ENCODE data around the gene MAML2.

Gene MAML2

DNA sequence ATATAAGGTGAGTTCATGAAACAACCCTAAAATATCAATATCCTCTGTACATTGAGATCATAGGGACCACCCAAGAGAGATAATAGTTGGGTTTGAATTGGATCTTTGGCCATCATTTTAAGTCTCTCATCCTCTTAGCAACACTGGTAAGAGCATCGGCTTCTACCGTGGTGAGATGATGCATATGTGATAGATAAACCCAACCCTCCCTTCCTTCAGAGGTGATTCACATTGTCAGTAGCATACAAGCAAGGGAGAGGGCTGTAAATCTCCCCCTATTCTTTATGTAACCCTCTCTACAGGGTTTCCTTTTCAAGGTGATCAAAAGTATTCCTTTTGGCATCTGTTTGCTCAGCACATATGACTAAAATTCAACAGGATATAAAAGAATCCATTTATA is 316.7 kb downstream of the MAML2 start:
- no peak for DNase-seq

DNA sequence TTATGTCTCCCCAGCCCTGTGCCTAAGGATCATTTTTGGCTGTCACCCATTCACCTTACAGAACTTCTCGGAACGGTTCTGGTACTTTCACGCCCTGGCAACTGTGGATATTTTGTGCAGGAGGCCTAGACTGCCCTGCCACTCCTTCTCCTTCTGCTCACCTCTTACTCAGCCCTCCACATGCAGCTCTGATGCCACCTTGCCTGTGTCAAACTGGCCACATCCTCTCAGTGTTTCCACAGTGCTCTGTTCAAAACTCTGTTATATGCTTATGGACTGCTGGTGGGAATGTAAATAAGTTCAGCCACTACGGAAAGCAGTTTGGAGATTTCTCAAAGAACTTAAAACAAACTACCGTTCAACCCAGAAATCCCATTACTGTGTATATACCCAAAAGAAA is 318.3 kb downstream of the MAML2 start:
- no peak for DNase-seq

GRCh38 chr11:96023275-96023674 is 319.7 kb downstream of the MAML2 start:
- peak; percentile 46 for DNase-seq

DNA sequence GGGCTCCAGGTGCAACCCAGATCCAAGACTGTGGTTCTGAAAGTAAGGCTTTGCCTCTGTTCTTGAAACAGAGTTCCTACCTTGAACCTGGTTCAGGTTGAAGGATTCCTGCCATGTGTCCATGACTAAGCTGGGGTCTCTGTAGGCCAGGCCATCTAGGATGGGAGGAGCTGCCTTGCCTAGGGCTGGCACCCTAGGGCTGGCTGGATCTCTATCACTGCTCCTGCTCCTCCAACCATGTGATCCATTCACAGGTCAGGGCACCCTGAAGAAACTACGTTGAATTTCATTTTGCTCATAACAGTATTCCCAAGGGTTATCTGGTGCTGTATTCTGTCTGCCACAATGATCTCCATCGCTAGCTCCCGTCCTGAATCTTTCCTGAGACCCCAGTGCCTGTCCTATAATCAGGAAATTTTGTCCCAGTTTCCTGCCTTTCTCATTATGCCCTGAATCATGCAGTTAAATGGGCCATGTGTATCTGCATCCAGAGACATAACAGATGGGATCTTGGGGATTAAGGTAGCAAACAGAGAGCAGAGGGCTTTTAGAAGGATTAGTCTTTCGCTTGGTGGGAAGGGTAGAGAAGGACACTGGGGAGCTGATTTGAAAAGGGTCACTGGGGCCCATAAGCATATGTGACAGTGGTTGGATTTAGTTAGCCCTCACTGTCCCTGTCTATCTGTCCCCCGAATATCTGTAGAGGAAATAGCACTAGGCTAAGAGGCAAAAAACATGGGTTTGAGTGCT is 320.9 kb downstream of the MAML2 start:
- DNase-seq: no peak

GRCh38 chr11:96019810-96020747 is 322.9 kb downstream of the MAML2 start:
- DNase-seq: no peak

- DNase-seq: no peak
Measured at GRCh38 chr11:96019281-96019680, 323.7 kb downstream of the MAML2 start.

GRCh38 chr11:96017856-96018255 is 325.1 kb downstream of the MAML2 start:
- no peak for DNase-seq

DNA sequence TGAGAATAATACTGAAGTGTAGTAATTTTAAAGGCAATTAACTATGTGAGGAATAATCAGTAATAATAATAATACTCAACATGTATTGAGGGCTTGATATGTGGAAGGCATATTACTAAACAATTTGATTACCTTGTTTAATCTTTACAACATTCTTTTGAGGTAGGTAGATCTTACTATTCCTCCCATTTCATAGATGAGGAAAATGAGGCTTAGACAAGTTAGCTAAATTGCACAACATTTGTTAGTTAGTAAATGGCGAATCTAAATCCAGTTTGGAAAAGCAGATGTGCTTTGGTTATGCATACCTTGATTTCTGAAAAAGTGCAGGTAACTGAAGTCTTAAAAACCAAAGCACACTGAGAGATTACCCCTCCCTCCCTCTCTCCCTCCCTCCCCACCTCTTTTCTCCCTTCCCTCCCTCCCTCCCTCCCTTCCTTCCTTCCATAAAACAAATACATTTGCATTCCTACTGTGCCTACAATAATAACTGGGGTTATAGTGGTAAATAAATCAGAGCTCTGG is 326.0 kb downstream of the MAML2 start:
- DNase-seq: no peak

DNA sequence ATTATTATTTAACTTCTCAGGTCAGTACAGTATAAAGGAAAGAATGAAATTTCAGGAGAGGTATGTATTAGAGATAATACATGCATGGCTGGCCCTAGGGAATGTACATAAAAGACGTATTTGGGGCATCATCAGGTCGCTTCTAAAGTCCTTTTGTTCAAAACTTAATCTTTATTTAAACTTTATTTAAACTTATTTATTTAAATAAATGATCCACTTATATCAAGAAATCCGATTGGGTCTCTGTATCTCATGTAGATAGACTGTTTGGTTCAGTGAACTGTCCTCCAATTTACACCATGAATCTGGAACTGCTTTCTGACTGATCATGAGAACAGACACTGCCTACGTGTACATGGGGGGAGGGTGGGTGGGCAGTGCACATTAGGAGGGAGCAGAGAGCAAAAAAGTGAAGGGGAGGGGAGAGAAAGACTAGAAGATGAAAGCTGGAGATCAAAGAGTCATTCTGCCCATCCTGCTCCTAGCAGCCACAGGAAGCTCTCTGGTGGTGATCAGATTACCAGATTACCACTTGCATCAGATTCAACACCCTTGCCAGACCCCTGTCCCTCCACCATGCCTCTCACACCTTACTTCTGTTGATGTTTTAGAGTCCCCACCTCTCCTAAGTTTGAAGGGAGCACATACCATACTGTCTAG is 327.0 kb downstream of the MAML2 start:
- DNase-seq: no peak

DNA sequence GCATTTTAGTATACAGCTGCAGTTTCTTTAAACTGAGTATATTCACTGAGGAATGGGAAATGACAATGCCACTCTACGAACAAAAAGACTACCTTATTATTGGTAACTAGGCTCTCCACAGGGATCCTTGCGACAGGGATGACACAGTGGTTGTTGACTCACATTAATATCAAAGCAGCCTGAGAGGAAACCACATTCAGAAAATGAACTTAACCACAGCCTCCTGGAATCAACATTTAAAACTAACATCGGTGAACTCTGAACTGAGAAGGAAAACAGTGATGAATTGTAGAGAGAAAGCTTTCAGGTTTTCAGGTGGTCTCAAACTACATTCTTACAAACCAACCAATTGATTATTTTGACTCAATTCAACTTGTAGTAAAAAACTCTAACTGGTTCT is 328.8 kb downstream of the MAML2 start:
- DNase-seq: no peak

- no peak for DNase-seq
Measured at GRCh38 chr11:96013461-96014213, 329.4 kb downstream of the MAML2 start.

DNA sequence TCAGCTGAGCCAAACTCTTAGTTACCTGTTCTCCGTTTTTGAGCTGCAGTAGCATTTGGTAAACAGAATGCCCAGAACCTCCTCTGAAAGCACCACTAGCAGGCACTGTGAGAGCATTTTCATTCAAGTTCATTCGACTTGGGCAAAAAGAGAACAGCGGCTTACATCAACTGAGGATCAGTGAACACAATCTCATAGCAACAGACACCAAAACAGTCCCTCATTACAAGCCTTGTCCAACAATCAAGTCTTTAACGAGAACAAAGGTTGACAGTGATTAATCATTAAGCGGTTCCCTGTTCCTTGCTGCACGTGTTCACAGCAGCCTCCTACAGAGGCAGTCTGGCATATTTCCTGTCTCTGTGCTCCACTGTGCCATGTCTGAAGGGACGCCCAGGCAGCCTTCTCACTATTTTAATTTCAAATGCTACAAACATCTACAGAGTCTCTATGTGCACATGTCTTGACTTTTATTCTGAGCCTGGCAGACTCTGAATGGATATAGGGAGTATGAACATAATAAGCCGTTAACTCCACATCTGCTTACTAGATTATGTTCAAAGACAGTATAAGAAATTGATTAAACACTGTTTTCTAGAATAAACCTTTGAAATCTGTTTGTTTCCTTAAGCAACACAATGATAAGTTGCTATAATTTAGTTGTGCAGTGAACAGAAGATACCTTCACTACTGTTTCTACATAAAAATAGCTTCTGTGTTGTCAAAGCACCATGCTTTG is 330.7 kb downstream of the MAML2 start:
- DNase-seq: peak; percentile 61

- no peak for DNase-seq
Measured at GRCh38 chr11:96010683-96011082, 332.3 kb downstream of the MAML2 start.

GRCh38 chr11:96008161-96008720 is 334.8 kb downstream of the MAML2 start:
- no peak for DNase-seq

DNA sequence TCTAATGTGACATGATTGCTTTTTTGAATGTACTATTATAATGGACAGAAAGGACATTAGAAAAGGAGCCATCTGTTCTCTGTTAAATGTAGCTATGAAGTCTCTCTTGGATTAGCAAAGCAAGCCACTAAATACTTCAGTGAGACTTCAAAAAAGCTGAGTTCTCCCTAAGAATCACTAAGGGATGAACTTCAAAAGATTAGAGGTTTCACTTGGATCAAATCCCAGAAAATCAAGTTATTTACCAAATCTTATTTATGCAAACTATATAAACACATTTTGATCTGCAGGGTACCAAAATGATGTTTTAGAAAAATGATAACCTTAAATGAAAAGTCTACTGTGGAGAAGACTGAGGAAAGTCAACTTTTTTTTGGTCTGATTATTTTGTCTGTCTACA is 337.0 kb downstream of the MAML2 start:
- DNase-seq: no peak

GRCh38 chr11:96004862-96005261 is 338.1 kb downstream of the MAML2 start:
- no peak for DNase-seq

GRCh38 chr11:96002754-96003290 is 340.2 kb downstream of the MAML2 start:
- DNase-seq: no peak

DNA sequence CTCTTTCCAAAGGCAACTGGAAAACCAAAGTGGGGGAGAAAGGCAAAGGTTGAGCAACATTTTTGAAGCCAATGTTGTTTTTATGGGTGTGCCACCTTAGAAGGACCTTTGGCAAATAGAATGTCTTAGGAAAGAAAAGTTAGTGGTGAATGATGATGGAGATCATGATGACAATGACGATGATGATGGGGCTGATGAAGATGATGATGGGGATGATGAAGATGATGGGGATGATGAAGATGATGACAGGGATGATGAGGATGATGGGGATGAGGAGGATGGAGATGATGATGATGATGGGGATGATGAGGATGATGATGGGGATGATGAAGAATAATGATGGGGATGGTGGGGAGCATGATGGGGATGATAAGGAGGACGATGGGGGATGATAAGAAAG is 340.7 kb downstream of the MAML2 start:
- no peak for DNase-seq

GRCh38 chr11:96001037-96001436 is 342.0 kb downstream of the MAML2 start:
- DNase-seq: peak; percentile 79

DNA sequence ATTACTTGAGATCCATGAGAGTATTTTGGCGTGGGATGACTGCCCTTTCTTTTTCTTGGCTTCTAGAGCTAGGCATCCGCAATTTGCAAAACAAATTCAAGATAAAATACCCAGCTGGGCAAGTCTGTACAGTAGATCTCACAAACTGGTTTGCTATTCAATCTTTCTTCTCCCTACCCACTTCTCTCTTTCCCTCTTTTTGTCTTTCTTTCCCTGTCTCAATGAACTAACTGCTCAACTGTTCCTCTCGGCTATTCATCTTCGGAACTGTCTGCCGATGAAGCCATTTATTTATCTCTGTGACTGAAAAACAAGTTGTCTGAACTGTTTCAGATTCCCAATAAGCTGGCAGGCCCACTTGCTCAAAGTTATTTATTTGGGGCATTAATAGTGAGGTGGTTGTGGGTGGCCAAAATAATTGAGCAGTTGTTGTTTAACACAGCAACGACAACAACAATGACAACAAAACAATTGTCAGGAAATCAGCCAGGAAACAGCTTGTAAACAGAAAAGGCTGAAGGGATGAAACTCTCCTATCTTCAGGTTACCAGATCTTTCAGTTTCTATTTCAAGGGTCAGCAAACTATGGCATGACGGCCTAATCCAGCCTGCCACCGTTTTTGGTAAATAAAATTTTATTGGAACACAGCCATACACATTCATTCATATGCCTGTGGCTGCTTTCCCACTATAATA is 343.1 kb downstream of the MAML2 start:
- DNase-seq: no peak
